Endothelial cell of umbilical vein (primary cell): ENCODE results near the gene MKKS.
A peak's percentile ranks its signal among the peaks of the same experiment; 100 is the strongest.

Experiments used
- CTCF ChIP-seq, 2 donors: IDR thresholded peaks; 1 replicate in 1 of 2; 2 replicates in 1 of 2; pipeline ENCODE4 v1.5.1; 2011; ENCODE audit warnings: low read length in 2 of 2, mild to moderate bottlenecking in 2 of 2, moderate library complexity in 2 of 2, control low read depth in 1 of 2, inconsistent platforms in 1 of 2, low read depth in 1 of 2; ENCODE audit not compliant: insufficient read depth in 1 of 2; ENCODE audit errors: extremely low read depth in 1 of 2
- EZH2 ChIP-seq: IDR thresholded peaks from 2 replicates; pipeline ENCODE4 v1.6.1; 2012; ENCODE audit warnings: borderline replicate concordance, low read depth, mild to moderate bottlenecking, moderate library complexity, low read length, inconsistent platforms; ENCODE audit not compliant: severe bottlenecking
- FOS ChIP-seq: IDR thresholded peaks from 2 replicates; pipeline ENCODE4 v1.6.1; 2011; ENCODE audit warnings: mild to moderate bottlenecking, low read length, moderate library complexity, borderline replicate concordance; ENCODE audit not compliant: insufficient read depth
- JUN ChIP-seq: IDR thresholded peaks from 2 replicates; pipeline ENCODE4 v1.6.1; 2011; ENCODE audit warnings: borderline replicate concordance, low read depth; ENCODE audit not compliant: insufficient read length, insufficient read depth
- POLR2A ChIP-seq: IDR thresholded peaks from 2 replicates; pipeline ENCODE4 v1.6.1; 2012; ENCODE audit warnings: low read depth, mild to moderate bottlenecking, control low read depth, low read length

- TF ChIP-seq CTCF (IDR thresholded peaks at IDR 0.05; ENCODE audit: extremely low read depth in 1 of 2, insufficient read depth in 1 of 2, low read depth in 1 of 2, low read length in 2 of 2) (peak in 1 of 2 donors; percentile 15), POLR2A (no peak), JUN (no peak), EZH2 (no peak), FOS (no peak)
Measured at GRCh38 chr20:10381477-10381876, 52.5 kb downstream of the MKKS start.
